NK-92 treated with Interleukin-12 subunit alpha and Interleukin-12 subunit beta, amount 100 ng/mL, for 24 hours (cell line): ENCODE data around the gene MFN2.
"Not testable (repeated sequence)": the region's sequence is repeated elsewhere in the genome, so short reads cannot be mapped to it uniquely, and the experiment has no call there.

Source experiments
- DNase-seq: peaks from one replicate; lab custom pipeline; 2025; lab: John Stamatoyannopoulos, UW

Gene MFN2

GRCh38 chr1:11999236-11999635 lies 19.0 kb downstream of the MFN2 start:
- no peak for DNase-seq

- peak; percentile 44 for DNase-seq
Observed at GRCh38 chr1:12001249-12001917, 21.1 kb downstream of the MFN2 start.

- no peak for DNase-seq
Observed at GRCh38 chr1:12001996-12002493, 21.8 kb downstream of the MFN2 start.

GRCh38 chr1:12003762-12004161 lies 23.5 kb downstream of the MFN2 start:
- DNase-seq, result no peak

DNA sequence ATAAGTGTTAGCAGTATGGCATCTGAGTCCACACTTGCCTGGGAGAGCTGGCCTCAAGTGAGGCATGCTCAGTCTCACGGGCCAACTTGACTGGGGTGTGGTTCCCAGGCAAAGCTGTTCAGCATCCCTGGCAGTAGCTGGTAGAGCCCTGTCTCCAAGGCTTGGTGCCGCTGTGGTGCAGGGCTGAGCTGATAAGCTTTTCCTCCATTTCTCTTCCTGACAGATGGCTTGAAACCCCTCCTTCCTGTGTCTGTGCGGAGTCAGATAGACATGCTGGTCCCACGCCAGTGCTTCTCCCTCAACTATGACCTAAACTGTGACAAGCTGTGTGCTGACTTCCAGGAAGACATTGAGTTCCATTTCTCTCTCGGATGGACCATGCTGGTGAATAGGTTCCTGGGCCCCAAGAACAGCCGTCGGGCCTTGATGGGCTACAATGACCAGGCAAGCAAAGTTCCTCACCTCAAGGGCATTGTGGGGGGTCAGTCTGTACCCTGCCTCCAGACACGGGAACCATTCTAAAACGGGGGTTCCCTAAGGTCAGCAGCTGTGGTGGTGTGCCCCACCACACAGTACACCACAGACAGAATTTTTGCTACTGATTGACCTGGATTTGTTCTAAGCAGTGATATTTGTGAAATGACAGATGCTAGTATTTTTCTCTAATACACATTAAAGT lies 25.4 kb downstream of the MFN2 start:
- no peak for DNase-seq

- no peak for DNase-seq
Observed at GRCh38 chr1:12006167-12006921, 26.1 kb downstream of the MFN2 start.

DNA sequence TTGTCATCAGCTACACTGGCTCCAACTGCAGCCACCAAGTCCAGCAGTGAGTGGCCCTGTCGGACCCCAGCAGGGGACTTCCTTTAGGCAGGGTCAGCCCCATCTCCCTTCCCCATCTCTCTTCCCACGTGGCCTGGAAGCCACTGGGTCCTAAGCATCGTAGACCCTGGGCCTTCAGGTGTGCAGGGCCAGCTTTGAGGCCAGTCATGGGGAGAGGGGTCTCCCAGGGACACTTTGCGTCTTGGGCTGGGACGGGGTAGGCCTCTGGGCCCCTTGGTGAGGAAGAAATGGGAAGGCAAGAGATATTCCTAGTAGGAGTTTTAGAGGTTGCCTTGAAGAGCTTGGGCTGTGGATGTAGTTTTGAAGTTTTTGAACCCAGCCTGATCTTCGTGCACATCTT lies 27.0 kb downstream of the MFN2 start:
- no peak for DNase-seq

- DNase-seq, result not testable (repeated sequence)
Observed at GRCh38 chr1:12008355-12008754, 28.1 kb downstream of the MFN2 start.

- no peak for DNase-seq
Observed at GRCh38 chr1:12009318-12009947, 29.2 kb downstream of the MFN2 start.

DNA sequence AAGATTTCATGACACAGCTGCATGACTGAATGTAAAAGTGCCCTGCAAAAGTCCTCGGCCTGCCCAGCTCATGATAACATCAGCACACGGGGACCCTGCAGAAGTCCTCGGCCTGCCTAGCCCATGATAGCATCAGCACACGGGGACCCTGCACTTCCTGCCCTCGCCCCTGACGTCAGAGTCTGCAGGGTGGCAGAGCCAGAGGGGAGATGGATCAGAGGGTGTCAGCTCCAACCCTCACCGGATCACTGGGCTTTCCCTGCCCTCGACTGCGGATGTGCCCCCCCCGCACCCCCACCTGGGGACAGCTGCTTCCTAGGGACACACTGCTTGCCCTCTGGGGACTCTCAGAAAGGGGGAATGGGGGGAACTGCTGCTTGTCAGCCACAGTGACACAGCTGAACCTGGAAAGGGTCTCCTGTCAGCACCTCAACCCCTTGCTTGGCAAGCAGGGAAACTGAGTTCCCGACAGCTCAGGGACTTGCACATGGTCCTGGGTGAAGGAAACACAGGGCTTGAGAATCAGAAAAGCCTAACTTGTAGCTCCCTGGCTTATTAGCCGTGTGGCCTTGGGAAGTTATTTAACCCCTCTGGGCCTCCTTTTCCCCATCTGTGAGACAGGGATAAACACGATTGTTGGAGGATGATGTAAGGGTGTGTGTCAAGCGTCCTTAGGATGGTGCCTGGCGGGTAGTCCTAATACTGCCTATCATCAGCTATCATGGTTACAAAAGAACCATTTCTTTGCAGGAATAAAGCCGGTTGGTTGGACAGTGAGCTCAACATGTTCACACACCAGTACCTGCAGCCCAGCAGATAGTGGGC lies 30.7 kb downstream of the MFN2 start:
- no peak for DNase-seq

DNA sequence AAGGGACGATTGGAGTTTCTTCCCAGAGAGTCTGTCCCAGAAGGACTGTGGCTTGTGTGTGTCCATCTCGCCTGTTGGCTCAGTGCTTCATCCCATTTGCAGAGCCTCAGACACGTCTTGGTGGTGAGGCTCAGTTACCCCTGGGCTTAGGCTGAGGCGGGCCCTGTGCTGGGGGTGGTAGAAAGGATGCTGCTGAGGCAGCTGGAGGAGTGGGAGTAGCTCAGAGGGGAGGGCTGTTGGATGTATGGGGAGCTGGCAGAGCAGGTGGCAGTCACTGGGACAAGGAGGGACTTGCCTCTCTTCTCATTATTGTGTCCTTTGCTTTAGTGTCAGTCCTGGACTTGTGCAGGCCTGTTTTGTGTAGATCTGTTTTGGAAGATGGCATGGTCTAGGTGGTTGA lies 31.8 kb downstream of the MFN2 start:
- DNase-seq, result no peak

GRCh38 chr1:12012560-12013316 lies 32.5 kb downstream of the MFN2 start:
- no peak for DNase-seq

- no peak for DNase-seq
Observed at GRCh38 chr1:12014141-12014991, 34.1 kb downstream of the MFN2 start.

GRCh38 chr1:12015001-12015491 lies 34.8 kb downstream of the MFN2 start:
- no peak for DNase-seq

- DNase-seq, result no peak
Observed at GRCh38 chr1:12015499-12015898, 35.3 kb downstream of the MFN2 start.

GRCh38 chr1:12016182-12016581 lies 35.9 kb downstream of the MFN2 start:
- DNase-seq, result no peak

DNA sequence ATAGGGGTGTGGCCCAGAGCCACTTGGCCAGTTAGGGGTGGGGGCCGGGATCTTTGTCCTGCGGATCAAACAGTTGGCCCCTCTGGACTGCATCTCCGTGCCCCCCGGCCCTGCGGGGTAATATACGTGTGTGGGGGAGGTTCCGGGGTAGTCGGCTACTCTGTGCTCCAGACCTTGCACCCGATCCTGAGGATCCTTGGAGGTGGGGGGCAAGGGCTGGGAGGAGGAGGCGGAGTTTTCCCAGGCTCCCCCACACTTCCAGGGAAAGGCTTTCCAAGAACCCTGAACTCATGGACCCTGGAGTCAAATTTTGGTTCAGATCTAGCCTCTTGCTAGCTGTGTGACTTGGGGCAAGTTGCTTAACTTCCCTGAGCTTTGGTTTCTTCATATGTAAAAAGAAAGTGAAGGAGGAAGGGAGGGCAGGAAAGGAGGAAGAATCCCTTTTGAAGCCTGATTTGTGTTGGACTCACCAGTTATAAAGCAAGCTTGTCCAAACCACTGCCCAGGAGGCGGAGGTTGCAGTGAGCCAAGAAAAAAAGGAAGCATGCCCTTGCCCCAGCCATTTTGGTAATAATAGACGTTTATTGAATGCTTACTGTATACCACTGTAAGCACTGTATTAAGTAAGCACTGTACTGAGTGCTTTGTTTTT lies 39.7 kb downstream of the MFN2 start:
- DNase-seq, result no peak

GRCh38 chr1:12021616-12022015 lies 41.4 kb downstream of the MFN2 start:
- DNase-seq, result no peak

- DNase-seq, result no peak
Observed at GRCh38 chr1:12022036-12022435, 41.8 kb downstream of the MFN2 start.
